Ammon's horn (tissue), 1 donor: Measurements from ENCODE around the gene GIMAP8.
"Not testable (repeated sequence)": the region's sequence is repeated elsewhere in the genome, so short reads cannot be mapped to it uniquely, and the experiment has no call there.

Experiments used
- DNase-seq: peaks from one replicate; pipeline ENCODE4 v3.0.0-alpha.2; 2016; ENCODE audit warnings: low spot score

GIMAP8 gene

DNA sequence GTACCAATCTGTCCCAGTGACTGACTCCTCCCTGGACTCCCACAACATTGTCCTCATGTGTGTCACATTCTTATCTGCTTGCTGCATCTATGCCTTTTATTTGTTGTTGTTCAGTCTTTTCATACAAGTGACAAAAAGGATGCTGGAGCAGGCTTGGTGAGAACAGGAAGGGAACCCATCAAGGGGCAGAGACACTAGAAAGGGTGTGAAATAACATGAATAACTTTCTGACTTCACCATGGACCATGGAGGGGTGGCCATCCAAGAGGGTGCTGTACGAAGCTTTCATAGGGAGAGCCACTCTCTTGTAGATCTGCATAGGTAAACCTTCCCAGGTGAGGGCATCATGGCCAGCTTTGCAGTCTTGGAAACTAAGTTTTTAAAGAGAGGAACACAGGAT lies 14.5 kb downstream of the GIMAP8 start:
- DNase-seq, result no peak

DNA sequence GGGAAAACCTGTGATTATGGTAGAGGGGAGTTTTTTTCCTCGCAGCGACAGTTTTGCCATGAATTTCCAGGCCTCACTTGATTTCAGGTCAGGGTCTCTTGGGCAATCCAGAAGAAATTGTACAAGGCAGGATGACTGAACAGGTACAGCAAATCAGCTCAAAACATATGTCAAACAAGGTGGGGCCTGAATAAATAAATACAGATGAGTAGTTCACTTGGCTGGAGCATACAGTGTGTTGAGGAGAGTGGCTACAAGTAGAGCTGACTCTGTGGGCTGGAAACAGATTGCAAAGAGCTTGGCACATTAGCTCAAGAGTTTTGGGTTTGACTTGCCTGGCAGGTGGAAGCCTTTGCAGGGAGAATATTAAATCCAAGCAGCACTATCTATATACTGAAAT lies 15.0 kb downstream of the GIMAP8 start:
- no peak for DNase-seq

DNA sequence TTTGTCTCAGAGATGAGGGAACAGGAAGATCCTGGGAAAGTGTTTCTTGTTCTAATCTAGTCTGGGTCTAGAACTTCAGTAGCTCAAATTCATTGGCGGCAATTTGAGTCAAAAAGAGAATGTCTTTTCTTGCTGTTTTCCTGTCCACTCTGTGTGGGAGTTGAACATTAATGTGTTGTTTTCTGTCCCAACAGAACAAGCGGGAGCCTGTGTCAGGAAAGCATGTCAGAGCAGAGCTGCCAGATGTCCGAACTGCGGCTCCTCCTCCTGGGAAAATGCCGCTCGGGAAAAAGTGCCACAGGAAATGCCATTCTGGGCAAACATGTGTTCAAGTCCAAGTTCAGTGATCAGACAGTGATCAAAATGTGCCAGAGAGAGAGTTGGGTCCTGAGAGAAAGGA lies 16.0 kb downstream of the GIMAP8 start:
- DNase-seq, result no peak

DNA sequence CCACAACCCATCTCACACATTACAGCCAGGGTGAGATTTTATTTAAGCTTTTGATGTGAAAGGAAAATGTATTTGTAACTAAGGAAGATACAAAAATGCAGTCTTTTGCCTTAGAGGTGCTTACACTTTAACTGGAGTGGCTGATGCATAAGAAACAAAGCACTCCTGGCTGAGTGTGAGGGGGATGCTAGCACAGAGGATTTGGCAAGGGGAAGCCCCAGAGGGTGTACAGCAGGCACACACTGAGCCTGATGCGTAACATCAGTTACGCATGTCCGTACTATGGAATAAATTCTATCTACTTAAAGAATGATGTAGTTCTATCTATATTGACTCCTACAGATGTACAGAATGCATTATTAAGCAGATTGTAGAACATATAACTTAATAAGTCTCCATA lies 17.8 kb downstream of the GIMAP8 start:
- no peak for DNase-seq

DNA sequence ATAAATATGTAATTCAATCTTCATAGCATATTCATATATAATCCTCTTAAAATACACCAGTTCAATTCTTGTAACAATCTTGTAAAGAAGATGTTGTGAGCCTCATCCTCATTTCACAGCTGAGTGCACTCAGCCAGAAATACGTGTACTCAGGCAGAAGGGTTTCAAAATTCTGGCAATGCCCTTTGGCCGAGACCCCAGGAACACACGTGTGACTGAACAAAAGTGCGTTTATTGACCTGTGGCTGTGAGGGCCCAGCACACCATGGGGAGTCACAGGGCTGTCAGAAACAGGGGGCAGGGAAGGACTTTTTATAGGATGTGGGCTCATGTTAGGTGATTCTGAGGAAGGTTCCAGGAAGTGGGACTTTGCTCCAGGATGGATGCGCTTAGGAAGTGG lies 21.5 kb downstream of the GIMAP8 start:
- no peak for DNase-seq

DNA sequence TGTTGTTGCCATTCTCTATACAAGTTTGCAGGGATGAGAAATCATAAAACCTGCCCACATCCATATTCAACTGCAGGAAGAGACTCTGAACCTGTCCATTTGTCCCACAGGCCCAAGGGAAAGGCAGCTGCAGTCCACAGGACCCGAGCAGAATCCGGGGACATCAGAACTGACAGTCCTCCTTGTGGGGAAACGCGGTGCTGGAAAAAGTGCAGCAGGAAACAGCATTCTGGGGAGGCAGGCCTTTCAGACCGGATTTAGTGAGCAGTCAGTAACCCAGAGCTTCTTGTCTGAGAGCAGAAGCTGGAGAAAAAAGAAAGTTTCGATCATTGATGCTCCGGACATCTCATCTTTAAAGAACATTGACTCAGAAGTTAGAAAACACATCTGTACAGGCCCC lies 23.5 kb downstream of the GIMAP8 start:
- DNase-seq, result no peak

DNA sequence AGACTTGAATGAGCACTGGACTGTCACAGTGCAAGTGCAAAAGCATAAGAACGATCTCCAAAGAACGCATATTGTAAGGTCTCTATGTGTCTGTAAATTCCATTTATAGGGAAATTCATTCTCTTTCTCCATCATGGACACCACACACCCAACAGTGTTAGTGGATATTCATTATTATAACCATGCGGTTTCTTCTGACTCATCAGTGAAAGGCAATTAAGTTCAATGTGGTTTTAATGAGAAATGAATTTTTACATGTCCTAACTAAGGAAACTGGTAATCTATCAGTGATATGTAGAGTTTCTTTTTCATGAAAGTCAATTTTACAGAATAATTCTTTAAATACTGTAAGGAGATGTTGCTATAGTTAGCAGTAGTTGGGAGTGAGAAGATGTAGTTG lies 25.9 kb downstream of the GIMAP8 start:
- DNase-seq, result no peak

DNA sequence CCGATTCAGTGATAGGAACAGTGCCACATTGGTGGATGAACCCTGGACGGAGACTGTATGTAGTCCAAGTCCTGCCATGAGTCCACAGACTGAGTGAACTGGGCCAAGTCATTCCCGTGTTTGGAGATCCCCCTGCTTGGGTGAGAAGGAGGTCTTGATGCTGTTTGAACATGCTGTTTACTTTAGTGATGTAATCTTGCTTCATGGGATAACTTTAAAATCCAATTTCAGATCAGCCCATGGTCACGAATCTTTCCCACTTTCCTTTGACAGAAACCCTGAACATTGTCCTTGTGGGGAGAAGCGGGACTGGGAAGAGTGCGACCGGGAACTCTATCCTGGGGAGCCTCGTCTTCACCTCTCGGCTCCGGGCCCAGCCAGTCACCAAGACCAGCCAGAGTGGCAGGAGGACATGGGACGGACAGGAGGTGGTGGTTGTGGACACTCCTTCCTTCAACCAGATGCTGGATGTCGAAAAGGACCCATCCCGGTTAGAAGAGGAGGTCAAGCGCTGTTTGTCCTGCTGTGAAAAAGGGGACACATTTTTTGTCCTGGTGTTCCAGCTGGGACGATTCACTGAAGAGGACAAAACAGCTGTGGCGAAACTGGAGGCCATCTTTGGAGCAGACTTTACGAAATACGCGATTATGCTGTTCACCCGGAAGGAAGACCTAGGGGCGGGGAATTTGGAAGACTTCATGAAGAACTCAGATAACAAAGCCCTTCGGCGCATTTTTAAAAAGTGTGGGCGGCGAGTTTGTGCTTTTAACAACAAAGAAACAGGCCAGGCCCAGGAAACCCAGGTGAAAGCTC lies 26.6 kb downstream of the GIMAP8 start:
- no peak for DNase-seq

DNA sequence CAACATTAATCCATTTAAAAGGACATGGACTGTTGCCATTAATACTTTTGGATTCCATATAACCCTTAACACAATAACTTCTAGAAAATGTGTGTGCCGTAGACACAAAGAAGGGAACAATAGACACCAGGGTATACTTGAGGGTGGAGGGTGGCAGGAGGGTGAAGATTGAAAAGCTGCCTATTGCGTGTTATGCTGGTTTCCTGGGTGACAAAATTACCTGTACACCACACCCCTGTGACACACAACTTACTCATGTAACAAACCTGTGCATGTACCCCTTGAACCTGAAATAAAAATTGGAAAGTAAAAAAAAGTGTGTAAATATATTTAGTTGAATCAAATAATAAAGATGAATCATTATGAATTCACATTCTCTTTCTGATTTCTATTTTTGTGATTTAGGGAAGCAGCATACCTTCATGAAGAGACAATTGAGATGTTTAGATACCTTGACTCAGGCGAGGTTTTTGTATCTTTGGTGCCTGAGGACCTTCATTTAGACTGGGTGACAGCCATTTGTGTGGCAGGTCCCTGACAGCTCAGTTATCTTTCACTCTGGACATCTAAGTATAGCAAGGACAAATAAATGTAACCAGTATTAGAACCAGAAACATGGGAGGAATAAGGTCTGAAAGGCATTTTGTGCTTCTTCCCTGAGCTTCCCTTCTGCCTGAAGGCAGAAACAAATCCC lies 28.7 kb downstream of the GIMAP8 start:
- no peak for DNase-seq

DNA sequence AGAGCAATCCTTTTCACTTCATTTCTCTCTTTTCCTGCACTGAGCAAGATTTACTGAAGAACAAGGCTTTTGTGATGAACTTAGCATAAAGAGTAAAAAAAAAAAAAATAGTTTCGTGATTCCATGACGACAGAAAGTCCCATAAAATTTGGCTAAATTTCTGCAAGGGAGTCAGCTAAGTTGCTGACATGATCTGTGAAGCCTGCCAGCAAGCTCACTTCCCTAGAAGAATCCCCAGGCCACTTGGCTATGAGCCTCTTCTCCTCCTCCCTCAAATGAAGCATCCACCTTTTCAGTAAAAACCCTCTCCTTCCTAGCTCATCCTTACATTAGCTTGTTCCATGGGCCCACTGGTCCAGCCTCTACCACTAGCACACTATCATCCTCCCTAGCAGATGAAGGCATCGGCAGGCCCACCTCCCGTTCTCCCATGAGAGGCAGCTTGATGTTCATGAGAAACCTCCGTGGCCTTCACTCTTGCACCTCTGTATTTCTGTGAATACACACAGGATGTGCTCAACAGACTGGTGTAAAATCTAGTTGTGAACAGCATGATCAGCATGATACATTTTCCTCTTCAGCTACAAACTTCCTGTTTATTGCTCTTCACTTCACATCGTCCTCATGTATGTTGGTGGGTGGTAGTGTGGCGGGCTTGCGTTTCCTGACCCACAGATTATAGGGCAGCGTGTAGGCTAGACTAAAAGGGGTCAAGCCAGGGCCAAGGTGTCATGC lies 30.9 kb downstream of the GIMAP8 start:
- DNase-seq, result no peak

DNA sequence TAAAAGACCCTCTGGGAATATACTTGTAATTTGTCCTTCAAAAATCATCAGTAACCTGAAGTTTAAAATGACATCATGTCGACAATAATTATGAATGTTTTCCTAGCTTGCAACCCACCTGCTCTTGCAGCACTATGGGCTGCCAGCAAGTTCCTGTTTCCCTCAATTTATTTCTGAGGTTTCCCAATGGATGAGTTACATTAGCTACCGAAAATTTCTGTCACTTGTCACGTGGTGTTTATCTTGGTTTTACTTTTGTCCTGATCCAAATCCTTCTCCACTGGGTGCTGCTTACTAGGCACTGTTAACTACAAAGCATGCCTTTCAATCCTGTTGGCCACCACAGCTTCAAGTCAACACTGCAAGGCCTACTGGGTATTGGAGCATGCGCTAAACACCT lies 31.5 kb downstream of the GIMAP8 start:
- DNase-seq, result no peak

DNA sequence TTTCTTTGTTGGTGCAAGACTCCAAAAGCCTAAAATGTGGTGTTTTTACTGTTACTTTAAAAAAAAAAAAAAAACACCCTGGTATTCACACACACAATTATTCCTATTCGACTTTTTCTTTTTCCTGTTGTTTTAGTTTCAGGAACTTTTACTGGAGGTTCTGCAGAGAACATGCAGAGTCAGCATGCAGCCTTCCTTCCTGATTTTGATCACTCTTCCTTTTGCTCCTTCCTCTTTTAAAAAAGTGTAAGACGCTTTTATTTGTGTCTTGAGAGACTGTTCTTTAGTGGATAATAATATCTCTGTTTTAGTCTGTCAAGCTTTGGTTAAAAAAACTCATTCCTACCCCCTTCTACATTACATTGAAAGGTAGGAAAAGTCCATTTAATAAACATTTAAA lies 33.1 kb downstream of the GIMAP8 start:
- DNase-seq, result peak; percentile 23

DNA sequence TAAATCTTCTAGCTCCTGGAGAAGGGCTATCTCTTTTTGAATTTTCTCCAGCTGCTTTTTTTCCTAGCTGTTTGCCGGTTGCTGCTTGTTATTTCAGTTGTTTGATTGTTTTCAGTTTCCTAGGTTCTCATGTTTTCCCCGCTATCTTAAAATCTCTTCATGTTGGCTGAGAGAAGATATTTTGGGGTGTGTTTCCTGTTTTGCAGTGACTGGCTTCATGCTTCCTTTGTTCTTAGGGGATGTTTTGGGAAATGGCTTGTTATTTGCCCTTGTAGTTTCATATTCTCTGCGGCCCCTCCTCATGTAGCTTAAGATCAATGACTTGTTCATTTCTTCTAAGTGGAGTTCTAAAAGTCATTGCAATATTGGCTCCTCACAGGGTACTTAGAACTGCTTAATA lies 33.6 kb downstream of the GIMAP8 start:
- DNase-seq, result not testable (repeated sequence)

DNA sequence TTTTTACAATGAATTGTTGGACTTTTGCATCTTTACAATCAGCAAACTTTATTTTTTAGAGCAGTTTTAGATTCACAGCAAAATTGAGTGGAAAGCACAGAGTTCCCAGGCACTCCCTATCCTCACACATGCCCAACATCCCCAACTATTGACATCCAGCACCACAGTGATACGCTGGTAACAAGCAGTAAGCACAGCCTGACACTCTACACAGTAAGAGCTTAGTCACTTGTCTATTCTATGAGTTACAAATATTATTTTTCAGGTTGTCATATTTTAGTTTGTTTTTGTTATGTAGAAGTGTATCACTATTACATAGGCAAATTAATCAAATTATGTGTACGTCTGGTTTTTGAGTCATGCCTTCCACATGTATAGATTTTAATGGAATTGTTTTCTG lies 37.2 kb downstream of the GIMAP8 start:
- DNase-seq, result no peak

DNA sequence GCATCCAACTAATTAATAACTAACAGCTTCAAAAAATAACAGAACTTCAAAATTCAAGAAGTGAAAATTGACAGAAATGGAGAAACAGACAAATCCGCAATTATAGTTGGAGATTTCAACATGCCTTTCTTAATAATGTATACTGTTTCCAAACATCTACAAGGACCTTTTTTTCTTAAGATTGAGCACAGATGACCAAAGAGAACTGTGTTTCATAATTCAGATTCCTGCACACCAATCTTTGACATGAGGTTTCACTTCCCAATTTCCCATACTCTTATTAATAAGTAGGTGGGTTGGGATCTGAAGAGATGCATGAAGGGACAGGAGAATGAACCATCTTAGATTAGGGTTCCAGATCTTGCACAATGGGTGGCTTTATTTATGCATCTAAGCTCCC lies 39.4 kb downstream of the GIMAP8 start:
- DNase-seq, result no peak

DNA sequence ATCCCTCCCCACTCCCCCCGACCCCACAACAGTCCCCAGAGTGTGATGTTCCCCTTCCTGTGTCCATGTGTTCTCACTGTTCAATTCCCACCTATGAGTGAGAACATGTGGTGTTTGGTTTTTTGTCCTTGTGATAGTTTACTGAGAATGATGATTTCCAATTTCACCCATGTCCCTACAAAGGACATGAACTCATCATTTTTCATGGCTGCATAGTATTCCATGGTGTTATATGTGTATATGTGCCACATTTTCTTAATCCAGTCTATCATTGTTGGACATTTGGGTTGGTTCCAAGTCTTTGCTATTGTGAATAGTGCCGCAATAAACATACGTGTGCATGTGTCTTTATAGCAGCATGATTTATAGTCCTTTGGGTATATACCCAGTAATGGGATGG lies 43.0 kb downstream of the GIMAP8 start:
- not testable (repeated sequence) for DNase-seq

DNA sequence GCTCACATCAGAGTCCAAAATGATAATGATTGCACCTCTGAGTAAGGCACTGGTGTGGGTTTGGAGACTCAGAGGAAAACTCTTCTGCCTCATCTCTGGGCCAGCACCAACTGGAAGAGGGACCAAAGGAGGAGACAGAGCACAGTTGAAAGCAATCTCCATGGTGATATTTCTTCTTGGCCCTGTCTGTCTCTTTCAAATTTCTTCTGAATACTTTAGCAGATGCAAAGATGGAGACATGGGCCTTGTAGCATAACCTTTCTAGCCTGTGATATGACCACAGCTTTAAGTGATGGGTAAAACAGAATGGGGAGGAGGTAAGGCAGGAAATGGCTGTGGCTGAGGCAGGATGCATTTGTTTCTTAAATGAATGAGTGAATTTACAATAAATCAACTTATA lies 52.1 kb downstream of the GIMAP8 start:
- no peak for DNase-seq

DNA sequence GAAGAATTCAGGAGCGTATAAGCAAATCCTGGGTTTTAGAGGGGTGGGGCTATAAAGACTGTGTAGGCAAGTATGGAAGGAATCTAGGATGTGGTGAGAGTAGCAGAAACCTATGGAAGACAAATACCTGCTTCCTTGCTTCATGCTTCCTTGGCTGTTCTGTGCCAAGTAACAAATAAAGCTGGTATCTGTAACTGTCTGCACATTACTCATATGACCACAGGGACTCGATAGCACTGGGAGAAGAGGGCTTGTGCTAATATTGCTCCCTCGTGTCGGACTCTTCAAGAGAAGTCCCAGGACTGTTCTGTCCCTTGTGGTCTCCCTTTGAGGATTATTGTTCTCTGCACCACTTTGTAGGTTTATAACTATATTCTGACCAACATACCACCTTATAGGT lies 52.7 kb downstream of the GIMAP8 start:
- no peak for DNase-seq

DNA sequence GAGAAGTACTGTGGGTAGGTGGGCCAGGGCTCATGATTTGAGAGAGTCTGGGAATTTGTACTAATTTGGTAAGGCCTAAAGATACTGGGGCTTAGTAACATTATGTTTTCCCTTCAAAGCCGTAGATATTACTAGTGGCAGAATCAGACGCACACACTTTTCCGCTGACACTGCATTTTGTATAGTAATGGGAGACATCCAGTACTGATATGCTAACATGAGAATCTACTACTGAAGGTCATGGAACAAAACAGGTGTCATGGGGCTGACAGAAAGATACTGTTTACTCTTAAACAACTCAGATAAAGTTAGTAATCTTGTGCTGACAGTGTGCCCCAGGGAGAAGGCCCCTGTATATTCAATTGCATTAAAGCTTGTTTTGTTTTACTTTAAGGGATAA lies 53.2 kb downstream of the GIMAP8 start:
- no peak for DNase-seq

DNA sequence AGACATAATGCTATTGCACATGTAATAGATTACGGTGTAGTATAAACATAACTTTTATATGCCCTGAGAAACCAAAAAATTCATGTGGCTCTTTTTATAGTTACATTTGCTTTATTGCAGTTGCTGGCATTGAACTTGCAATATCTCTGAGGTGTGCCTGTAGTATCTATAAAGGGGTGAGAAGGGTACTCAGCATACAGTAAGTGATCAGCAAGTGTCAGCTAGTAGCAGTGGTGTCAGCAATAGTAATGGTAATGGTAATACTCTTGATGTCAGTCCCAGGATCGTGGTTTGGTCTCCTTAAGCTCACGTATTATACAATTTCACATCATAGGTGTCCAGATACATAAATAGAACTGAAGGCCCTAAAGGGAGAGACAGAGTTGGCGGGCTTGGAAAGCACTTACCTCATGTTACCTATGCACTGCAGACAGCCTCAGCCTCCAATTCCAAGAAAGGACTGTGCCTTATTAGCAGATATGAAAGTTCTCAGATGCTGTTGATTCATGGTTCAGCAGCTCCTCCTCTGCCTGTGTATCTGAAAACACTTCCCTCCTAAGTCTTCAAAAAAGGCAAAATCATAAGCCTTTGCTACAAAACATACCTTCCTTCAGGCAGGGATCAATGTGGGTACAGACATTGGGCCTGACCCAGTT lies 57.6 kb downstream of the GIMAP8 start:
- DNase-seq, result no peak

DNA sequence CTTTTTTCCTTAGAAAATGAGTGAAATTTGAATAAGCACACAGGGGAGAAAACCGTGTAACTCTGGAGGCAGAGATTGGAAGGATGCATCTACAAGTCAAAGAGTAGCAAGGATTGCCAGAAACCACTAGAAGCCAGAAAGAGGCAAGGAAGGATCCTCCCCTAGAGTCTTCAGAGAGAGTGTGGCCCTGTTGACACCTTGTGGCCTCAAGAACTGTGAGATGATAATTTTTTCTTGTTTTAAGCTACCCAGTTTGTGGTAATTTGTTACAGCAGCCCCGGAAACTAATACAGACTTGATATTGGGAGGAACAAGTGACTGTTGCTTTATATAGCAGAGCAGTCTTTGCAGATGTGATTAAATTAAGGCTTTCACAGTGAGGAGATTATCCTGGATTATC lies 60.6 kb downstream of the GIMAP8 start:
- no peak for DNase-seq

DNA sequence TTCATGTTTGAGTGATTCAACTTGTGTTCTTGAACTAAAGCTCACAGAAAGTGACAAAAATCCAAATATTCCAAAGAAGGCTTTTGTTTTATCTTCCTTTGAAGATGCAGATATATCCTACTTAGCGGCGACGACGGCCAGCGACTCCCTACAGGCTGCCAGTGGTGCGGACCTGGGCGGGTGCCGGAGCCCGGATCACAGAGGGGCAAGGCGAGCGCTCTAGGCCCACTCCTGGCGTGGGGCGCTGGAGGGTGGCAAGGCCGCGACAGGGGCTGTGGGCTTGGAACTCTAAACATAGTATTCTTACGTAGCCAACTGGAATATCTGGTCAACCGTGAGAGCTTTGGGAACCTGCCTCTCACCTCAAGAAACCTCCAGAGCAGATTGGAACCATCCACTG lies 63.3 kb downstream of the GIMAP8 start:
- DNase-seq, result no peak
